AG10803 (cell line): ENCODE measurements around the gene ANKRD13A.
A peak's percentile ranks its signal among the peaks of the same experiment; 100 is the strongest.

Experiments used
- DNase-seq: peaks from one replicate; pipeline ENCODE4 v3.0.0; 2010; ENCODE audit warnings: low read depth
- H3K4me3 ChIP-seq: 2 replicates; pipeline ENCODE4 v1.5.1; 2011; ENCODE audit warnings: mild to moderate bottlenecking, low read length, control low read depth
- TF ChIP-seq, protein P1 (sequence below): conservative IDR thresholded peaks from 2 replicates; pipeline ENCODE4 v1.5.1; 2011; ENCODE audit warnings: mild to moderate bottlenecking, low read length, control low read depth, inconsistent platforms

The ANKRD13A gene

DNA sequence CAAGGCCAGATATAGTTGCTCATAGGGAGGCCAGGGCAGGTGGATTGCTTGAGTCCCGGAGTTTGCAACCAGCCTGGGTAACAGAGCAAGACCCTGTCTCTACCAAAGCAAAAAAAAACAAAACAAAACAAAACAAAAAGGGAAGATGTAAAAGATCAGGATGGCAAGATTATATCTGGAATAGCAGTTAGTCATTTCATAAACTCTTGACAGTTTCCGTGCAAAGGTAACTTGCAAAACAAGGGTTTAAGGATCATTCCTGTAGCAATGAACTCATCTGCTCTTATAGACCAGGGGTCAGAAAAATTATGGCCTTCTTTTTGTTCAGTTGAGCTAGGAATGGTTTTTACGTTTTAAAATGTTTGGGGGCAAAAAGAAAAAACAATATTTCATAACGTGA is 32.7 kb upstream of the ANKRD13A start:
- TF ChIP-seq, protein P1, sequence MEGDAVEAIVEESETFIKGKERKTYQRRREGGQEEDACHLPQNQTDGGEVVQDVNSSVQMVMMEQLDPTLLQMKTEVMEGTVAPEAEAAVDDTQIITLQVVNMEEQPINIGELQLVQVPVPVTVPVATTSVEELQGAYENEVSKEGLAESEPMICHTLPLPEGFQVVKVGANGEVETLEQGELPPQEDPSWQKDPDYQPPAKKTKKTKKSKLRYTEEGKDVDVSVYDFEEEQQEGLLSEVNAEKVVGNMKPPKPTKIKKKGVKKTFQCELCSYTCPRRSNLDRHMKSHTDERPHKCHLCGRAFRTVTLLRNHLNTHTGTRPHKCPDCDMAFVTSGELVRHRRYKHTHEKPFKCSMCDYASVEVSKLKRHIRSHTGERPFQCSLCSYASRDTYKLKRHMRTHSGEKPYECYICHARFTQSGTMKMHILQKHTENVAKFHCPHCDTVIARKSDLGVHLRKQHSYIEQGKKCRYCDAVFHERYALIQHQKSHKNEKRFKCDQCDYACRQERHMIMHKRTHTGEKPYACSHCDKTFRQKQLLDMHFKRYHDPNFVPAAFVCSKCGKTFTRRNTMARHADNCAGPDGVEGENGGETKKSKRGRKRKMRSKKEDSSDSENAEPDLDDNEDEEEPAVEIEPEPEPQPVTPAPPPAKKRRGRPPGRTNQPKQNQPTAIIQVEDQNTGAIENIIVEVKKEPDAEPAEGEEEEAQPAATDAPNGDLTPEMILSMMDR: no peak
- H3K4me3 ChIP-seq: no peak overlapping the region
- DNase-seq: no peak

GRCh38 chr12:109967383-109968031 is 31.7 kb upstream of the ANKRD13A start:
- TF ChIP-seq, protein P1: no peak
- DNase-seq: no peak
- no peak overlapping the region for H3K4me3 ChIP-seq

DNA sequence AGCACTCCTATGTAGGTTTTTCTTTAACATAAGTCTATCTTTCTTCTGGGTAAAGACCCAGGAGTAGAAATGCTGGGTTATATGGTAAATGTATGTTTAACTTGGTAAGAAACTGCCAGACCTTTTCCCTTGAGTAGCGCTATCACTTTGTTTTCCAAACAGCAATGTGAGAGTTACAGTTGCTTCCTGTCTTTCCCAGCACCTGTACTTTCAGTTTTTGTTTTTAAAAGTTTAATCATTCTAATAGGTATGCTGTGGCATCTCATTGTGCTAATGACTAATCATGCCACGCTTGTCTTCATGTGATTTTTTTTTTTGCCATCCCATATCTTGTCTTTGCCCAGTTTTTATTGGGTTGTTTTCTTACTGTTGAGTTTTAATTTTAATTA is 31.2 kb upstream of the ANKRD13A start:
- TF ChIP-seq, protein P1: no peak
- no peak overlapping the region for H3K4me3 ChIP-seq
- no peak for DNase-seq

GRCh38 chr12:109968801-109969200 is 30.4 kb upstream of the ANKRD13A start:
- TF ChIP-seq, protein P1: no peak
- no peak for DNase-seq
- H3K4me3 ChIP-seq: no peak overlapping the region

GRCh38 chr12:109972821-109973220 is 26.4 kb upstream of the ANKRD13A start:
- H3K4me3 ChIP-seq: no peak overlapping the region
- DNase-seq: no peak
- TF ChIP-seq, protein P1: no peak

DNA sequence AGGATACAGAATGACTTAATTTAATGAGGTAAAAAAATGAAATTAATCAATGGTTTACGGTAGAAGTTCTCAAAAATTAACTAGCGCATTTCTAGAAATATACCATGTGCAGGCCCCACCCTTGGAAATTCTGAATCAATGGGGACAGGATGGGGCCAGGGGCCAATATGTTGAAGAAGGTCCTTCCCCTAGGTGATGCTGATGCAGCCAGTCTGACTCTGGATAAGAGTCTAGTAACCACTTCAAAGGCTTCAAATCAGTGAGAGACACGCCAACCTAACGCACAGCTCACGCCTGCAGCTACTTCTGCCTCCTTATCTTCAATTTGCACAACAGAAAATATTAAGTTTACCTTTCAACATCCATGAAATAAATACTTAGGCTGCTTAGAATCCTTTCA is 17.9 kb upstream of the ANKRD13A start:
- no peak for DNase-seq
- no peak overlapping the region for H3K4me3 ChIP-seq
- TF ChIP-seq, protein P1: no peak

DNA sequence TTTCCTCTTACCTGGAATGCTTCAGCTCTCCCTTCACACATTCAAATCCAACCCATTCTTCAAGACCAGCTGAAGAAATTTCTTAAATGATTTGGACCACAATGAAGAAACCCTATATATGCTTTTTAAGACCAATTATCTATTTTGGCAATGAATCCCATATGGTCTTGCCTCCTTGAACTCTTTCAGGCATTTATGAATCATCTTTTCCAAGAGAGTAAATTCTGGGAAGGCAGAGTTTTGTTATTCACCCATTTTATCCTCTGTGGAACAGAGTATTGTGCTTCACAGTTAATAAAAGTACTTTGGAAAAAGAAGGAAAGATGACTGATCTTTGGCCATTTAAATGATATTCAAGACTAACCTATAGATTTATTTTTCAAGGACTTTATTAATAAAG is 17.0 kb upstream of the ANKRD13A start:
- DNase-seq: peak; percentile 67
- TF ChIP-seq, protein P1: no peak
- H3K4me3 ChIP-seq: no peak overlapping the region
